DND-41 (cell line): Measurements from ENCODE around the gene SH2D6.

Source experiments
- ATAC-seq: fragments of 200-7000 bp; cut with Tn5 transposase; 3 replicates; pipeline ENCODE4 v1.9.1; 2021; ENCODE audit warnings: low read depth; ENCODE audit not compliant: insufficient read depth
- DNase-seq: peaks from one replicate; pipeline ENCODE4 v3.0.0-alpha.2; 2020
- H2AFZ ChIP-seq: 2 replicates; pipeline ENCODE4 v1.6.0; 2012; ENCODE audit warnings: low read depth, low read length
- H3K27ac ChIP-seq: 2 replicates; pipeline ENCODE4 v1.5.1; 2012; ENCODE audit warnings: low read length, inconsistent platforms
- H3K27me3 ChIP-seq: fragments of 200-600 bp; sonication (generic); 2 replicates; pipeline ENCODE4 v1.6.0; 2012; ENCODE audit warnings: low read length, mild to moderate bottlenecking, inconsistent platforms; ENCODE audit not compliant: insufficient read depth, poor library complexity
- H3K36me3 ChIP-seq: 2 replicates; pipeline ENCODE4 v1.5.1; 2012; ENCODE audit warnings: low read length, inconsistent platforms; ENCODE audit not compliant: insufficient read depth
- H3K4me1 ChIP-seq: 2 replicates; pipeline ENCODE4 v1.5.1; 2012; ENCODE audit warnings: mild to moderate bottlenecking, low read length; ENCODE audit not compliant: insufficient read depth
- H3K4me2 ChIP-seq: 2 replicates; pipeline ENCODE4 v1.6.0; 2012; ENCODE audit warnings: mild to moderate bottlenecking, moderate library complexity, low read length, inconsistent platforms; ENCODE audit not compliant: insufficient read depth
- H3K4me3 ChIP-seq, 2 experiments: fragments of 200-600 bp in 1 of 2; shearing (Covaris generic) in 1 of 2; 2 replicates each; pipeline ENCODE4 v1.5.1; 2012 to 2016; ENCODE audit warnings: inconsistent platforms in 2 of 2, low read length in 2 of 2, mild to moderate bottlenecking in 2 of 2, low read depth in 1 of 2, moderate library complexity in 1 of 2
- H3K79me2 ChIP-seq: 2 replicates; pipeline ENCODE4 v1.6.0; 2012; ENCODE audit warnings: low read length, inconsistent platforms; ENCODE audit not compliant: insufficient read depth
- H3K9ac ChIP-seq: 2 replicates; pipeline ENCODE4 v1.6.0; 2012; ENCODE audit warnings: low read depth, mild to moderate bottlenecking, inconsistent platforms, low read length, moderate library complexity
- H3K9me3 ChIP-seq: 2 replicates; pipeline ENCODE4 v1.5.1; 2012; ENCODE audit warnings: low read length, moderate library complexity, mild to moderate bottlenecking, inconsistent platforms; ENCODE audit not compliant: insufficient read depth, severe bottlenecking
- H4K20me1 ChIP-seq: 2 replicates; pipeline ENCODE4 v1.6.0; 2012; ENCODE audit warnings: low read length; ENCODE audit not compliant: insufficient read depth
- EZH2 ChIP-seq: IDR thresholded peaks from 3 replicates; pipeline ENCODE4 v1.6.1; 2012; ENCODE audit warnings: borderline replicate concordance, low read depth, mild to moderate bottlenecking, moderate library complexity, low read length, inconsistent platforms; ENCODE audit not compliant: severe bottlenecking
- TF ChIP-seq, protein P1 (sequence below): IDR thresholded peaks from 2 replicates; pipeline ENCODE4 v1.5.1; 2012; ENCODE audit warnings: borderline replicate concordance, low read length, moderate library complexity, mild to moderate bottlenecking; ENCODE audit not compliant: poor library complexity, severe bottlenecking; ENCODE audit errors: extremely low read depth

SH2D6 gene

DNA sequence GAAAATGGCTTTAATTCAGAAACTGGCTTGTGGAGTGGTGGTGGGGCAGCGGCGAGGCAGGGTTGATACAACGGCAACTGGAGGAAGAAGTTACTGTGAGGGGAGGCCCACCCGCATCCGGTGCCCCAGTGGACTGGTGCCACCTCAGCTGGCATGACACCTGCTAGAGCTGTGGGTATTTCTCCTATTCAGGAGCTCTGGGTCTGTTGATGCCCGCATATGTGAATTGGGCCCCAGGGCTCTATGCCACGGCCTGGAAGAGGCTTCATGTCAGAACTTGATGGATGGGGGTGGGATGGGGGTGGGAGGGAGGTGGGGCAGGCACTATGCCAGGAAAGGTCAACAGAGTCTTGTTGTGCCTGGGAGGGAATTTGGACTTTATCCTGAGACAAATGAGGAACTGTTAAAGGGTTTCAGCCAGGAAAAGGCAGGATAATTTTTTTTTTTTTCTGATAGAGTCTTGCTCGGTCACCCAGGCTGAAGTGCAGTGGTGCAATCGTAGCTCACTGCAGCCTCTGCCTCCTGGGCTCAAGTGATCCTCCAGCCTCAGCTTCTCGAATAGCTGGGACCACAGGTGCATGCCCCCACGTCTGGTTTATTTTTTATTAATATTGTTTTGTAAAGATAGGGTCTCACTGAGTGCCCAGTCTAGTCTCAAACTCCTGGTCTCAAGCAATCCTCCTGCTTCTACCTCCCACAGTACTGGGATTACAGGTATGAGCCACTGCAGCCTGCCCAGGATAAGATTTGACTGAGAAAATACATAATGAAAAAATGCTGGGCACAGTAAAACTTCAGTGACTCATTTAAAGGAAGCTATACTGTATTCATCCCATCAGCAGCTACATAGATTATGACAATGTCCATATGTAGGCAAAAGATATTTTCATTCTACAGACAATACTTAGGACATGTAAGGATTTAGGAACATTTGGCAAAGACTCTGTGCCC lies 52.6 kb downstream of the SH2D6 start:
- Histone ChIP-seq H3K4me1 (peaks cover 16% of the 10 kb centered on the region), H3K9ac (peak overlapping the region; percentile 32; the same call in 1 of the 2 replicates), H3K27me3 (no peaks in the 10 kb centered on the region), H4K20me1 (no peaks in the 10 kb centered on the region), H3K9me3 (no peaks in the 10 kb centered on the region), H3K4me3 (no peak overlapping the region), H3K79me2 (no peaks in the 10 kb centered on the region), H2AFZ (no peak overlapping the region), H3K4me2 (peak overlapping the region; percentile 9; the same call in 1 of the 2 replicates), H3K27ac (peak overlapping the region; percentile 68), H3K36me3 (no peaks in the 10 kb centered on the region)
- peak; percentile 95 for ATAC-seq
- TF ChIP-seq EZH2: no peak
- TF ChIP-seq, protein P1, sequence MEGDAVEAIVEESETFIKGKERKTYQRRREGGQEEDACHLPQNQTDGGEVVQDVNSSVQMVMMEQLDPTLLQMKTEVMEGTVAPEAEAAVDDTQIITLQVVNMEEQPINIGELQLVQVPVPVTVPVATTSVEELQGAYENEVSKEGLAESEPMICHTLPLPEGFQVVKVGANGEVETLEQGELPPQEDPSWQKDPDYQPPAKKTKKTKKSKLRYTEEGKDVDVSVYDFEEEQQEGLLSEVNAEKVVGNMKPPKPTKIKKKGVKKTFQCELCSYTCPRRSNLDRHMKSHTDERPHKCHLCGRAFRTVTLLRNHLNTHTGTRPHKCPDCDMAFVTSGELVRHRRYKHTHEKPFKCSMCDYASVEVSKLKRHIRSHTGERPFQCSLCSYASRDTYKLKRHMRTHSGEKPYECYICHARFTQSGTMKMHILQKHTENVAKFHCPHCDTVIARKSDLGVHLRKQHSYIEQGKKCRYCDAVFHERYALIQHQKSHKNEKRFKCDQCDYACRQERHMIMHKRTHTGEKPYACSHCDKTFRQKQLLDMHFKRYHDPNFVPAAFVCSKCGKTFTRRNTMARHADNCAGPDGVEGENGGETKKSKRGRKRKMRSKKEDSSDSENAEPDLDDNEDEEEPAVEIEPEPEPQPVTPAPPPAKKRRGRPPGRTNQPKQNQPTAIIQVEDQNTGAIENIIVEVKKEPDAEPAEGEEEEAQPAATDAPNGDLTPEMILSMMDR: no peak
- peak; percentile 81 for DNase-seq

DNA sequence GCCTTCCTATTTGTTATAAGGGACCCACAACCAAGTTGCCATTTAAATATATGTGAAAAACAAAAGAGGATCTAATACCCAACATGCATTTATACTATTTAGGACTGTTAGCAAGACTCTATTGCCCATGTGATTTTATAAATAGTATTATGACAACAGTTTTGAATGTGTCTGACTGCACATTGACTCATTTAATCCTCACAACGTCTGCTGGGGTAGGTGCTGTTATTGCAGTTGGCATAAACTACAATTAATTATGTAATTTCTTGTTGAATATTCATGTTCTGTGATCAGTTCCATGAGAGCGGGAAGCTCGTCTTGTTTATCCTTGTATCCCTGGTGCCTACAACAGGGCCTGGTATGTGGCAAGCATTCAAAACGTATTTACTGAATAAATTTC lies 53.7 kb downstream of the SH2D6 start:
- no peak overlapping the region for H2AFZ ChIP-seq
- no peak overlapping the region for H3K9ac ChIP-seq
- no peak for DNase-seq
- H3K4me1 ChIP-seq: peaks cover 16% of the 10 kb centered on the region
- no peak overlapping the region for H3K27ac ChIP-seq
- H3K79me2 ChIP-seq: no peaks in the 10 kb centered on the region
- no peak for TF ChIP-seq EZH2
- TF ChIP-seq, protein P1: no peak
- no peak overlapping the region for H3K4me2 ChIP-seq
- no peaks in the 10 kb centered on the region for H3K9me3 ChIP-seq
- no peak overlapping the region for H3K4me3 ChIP-seq
- H3K36me3 ChIP-seq: no peaks in the 10 kb centered on the region
- H4K20me1 ChIP-seq: no peaks in the 10 kb centered on the region
- no peak for ATAC-seq
- H3K27me3 ChIP-seq: no peaks in the 10 kb centered on the region

DNA sequence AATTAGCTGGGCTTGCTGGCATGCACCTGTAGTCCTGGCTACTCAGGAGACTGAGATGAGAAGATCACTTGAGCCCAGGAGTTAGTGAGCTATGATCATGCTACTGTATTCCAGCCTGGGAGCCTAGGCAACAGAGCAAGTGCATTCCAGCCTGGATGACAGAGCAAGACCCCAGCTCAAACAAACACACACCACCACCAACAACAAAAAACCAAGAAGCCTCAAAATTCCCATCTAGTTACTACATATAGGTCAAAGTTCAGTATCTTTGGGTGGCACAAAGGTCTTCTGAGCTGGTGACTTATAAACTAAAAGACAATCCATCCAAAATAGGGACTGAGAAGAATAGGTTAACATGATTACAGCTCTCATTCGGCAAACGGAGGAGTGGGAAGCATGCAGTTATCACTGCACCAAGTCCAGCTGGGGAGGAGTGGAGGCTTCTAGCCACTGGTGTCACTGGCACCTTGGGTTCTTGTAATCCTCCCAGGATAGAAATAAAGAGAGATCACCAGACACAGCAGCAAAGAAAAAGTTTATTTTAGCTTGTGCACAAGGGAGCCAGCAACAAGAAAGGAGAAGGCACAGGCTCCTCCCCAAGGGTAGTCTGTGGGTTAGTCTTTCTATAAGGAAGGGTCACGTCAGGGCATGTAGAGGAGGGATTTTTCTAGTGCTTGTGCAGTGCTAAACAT lies 57.4 kb downstream of the SH2D6 start:
- Histone ChIP-seq H3K27me3 (no peaks in the 10 kb centered on the region), H3K9me3 (no peaks in the 10 kb centered on the region), H3K4me1 (peaks cover 7% of the 10 kb centered on the region), H4K20me1 (no peaks in the 10 kb centered on the region), H3K4me2 (no peak overlapping the region), H3K9ac (no peak overlapping the region), H3K79me2 (no peaks in the 10 kb centered on the region), H3K4me3 (no peak overlapping the region), H2AFZ (no peak overlapping the region), H3K27ac (no peak overlapping the region), H3K36me3 (no peaks in the 10 kb centered on the region)
- TF ChIP-seq EZH2: no peak
- TF ChIP-seq, protein P1: no peak
- DNase-seq (no peak), ATAC-seq (no peak)
